NCI-H1417 treated with DMSO at 0.1 percent for 48 hours (cell line): ENCODE data around the gene UTS2B.

Experiments
- DNase-seq: peaks from one replicate; lab custom pipeline; 2025; lab: John Stamatoyannopoulos, UW

The UTS2B gene

GRCh38 chr3:191329654-191330529, at the start of gene UTS2B:
Gene UTS2B (minus strand): TSS chr3:191330526. CDS start chr3:191282189, 48,337 bp downstream.
- no peak for DNase-seq

- no peak for DNase-seq
Observed at GRCh38 chr3:191380001-191380400, 49.7 kb upstream of the UTS2B start.

- DNase-seq: no peak
Observed at GRCh38 chr3:191379446-191379845, 49.1 kb upstream of the UTS2B start.

GRCh38 chr3:191378142-191378812, 48.0 kb upstream of the UTS2B start:
- no peak for DNase-seq

GRCh38 chr3:191376516-191377141, 46.3 kb upstream of the UTS2B start:
- no peak for DNase-seq

- no peak for DNase-seq
Observed at GRCh38 chr3:191373327-191373726, 43.0 kb upstream of the UTS2B start.

- DNase-seq: no peak
Observed at GRCh38 chr3:191372122-191372521, 41.8 kb upstream of the UTS2B start.

- no peak for DNase-seq
Observed at GRCh38 chr3:191369616-191370010, 39.3 kb upstream of the UTS2B start.

GRCh38 chr3:191368755-191369615, 38.7 kb upstream of the UTS2B start:
- DNase-seq: no peak

- DNase-seq: no peak
Observed at GRCh38 chr3:191366675-191367074, 36.3 kb upstream of the UTS2B start.

GRCh38 chr3:191363221-191363620, 32.9 kb upstream of the UTS2B start:
- DNase-seq: no peak

- DNase-seq: no peak
Observed at GRCh38 chr3:191362524-191363090, 32.3 kb upstream of the UTS2B start.

- DNase-seq: no peak
Observed at GRCh38 chr3:191362037-191362436, 31.7 kb upstream of the UTS2B start.

- no peak for DNase-seq
Observed at GRCh38 chr3:191361456-191361855, 31.1 kb upstream of the UTS2B start.

- no peak for DNase-seq
Observed at GRCh38 chr3:191360620-191361019, 30.3 kb upstream of the UTS2B start.

- no peak for DNase-seq
Observed at GRCh38 chr3:191358929-191359328, 28.6 kb upstream of the UTS2B start.

- no peak for DNase-seq
Observed at GRCh38 chr3:191357909-191358308, 27.6 kb upstream of the UTS2B start.

GRCh38 chr3:191356631-191357439, 26.5 kb upstream of the UTS2B start:
- DNase-seq: no peak

GRCh38 chr3:191355406-191355805, 25.1 kb upstream of the UTS2B start:
- no peak for DNase-seq

GRCh38 chr3:191353022-191353777, 22.9 kb upstream of the UTS2B start:
- DNase-seq: no peak
